ENCODE data around the gene ATF5. TPM values are rescaled to one million over a fixed set of nuclear protein-coding genes. Genes with fewer than 3 reads are reported as not detected.

Gene ATF5
- total and polyA plus RNA-seq, 2 of the 13 experiments (the other 11 are each of a cell fraction or from before 2014, with no cell fraction given): 5.2 to 10.3 TPM

GRCh38 chr19:49929121-49929610 is at the start of gene ATF5, which contains the start of gene NUP62 (continued):
- peak; percentile 3; the same call in 1 of the 2 replicates for TF ChIP-seq NFYB (CRISPR knock-in tag; IDR thresholded peaks at IDR 0.05)
- 0 out of 2 replicates have a peak, but pooled peaks have one; percentile 57 for TF ChIP-seq ZNF460 (CRISPR knock-in tag; IDR thresholded peaks at IDR 0.05; ENCODE audit: borderline replicate concordance)
- TF ChIP-seq ATF6 (CRISPR knock-in tag; conservative IDR thresholded peaks at IDR 0.05): 0 out of 2 replicates have a peak, but pooled peaks have one; percentile 50
- peak; percentile 87 for TF ChIP-seq MYC (CRISPR knock-in tag; IDR thresholded peaks at IDR 0.05; ENCODE audit: borderline replicate concordance)
- TF ChIP-seq IRX3 (CRISPR knock-in tag; IDR thresholded peaks at IDR 0.05; ENCODE audit: borderline replicate concordance, low read depth): peak; percentile 96
- TF ChIP-seq ATF2 (CRISPR knock-in tag; IDR thresholded peaks at IDR 0.05): 0 out of 2 replicates have a peak, but pooled peaks have one; percentile 23
- peak; percentile 82 for TF ChIP-seq HOXA3 (CRISPR knock-in tag; IDR thresholded peaks at IDR 0.05)
- peak; percentile 72 for TF ChIP-seq CHD2 (IDR thresholded peaks at IDR 0.05; ENCODE audit: low read depth, low read length)
- TF ChIP-seq DDIT3 (CRISPR knock-in tag; IDR thresholded peaks at IDR 0.05): no peak
- 0 out of 2 replicates have a peak, but pooled peaks have one; percentile 70 for TF ChIP-seq ZNF816 (CRISPR knock-in tag; IDR thresholded peaks at IDR 0.05; ENCODE audit: borderline replicate concordance)
- TF ChIP-seq ZBTB21 (CRISPR knock-in tag; IDR thresholded peaks at IDR 0.05): 0 out of 2 replicates have a peak, but pooled peaks have one; percentile 3
- TF ChIP-seq HMGXB3 (CRISPR knock-in tag; IDR thresholded peaks at IDR 0.05; ENCODE audit: borderline replicate concordance): no peak
- peak; percentile 88; the same call in 1 of the 2 replicates for TF ChIP-seq ZNF142 (CRISPR knock-in tag; IDR thresholded peaks at IDR 0.05)
